Activated CD8-positive, alpha-beta memory T cell treated with anti-CD3 and anti-CD28 coated beads for 48 hours (primary cell): Measurements from ENCODE around the gene DOHH.
"Not testable (repeated sequence)": the region's sequence is repeated elsewhere in the genome, so short reads cannot be mapped to it uniquely, and the experiment has no call there.

Experiments
- DNase-seq, 3 experiments: peaks; one replicate each; pipeline ENCODE4 v3.0.0-alpha.2; 2020; ENCODE audit warnings: low read depth in 2 of 3, low spot score in 2 of 3

The DOHH gene

DNA sequence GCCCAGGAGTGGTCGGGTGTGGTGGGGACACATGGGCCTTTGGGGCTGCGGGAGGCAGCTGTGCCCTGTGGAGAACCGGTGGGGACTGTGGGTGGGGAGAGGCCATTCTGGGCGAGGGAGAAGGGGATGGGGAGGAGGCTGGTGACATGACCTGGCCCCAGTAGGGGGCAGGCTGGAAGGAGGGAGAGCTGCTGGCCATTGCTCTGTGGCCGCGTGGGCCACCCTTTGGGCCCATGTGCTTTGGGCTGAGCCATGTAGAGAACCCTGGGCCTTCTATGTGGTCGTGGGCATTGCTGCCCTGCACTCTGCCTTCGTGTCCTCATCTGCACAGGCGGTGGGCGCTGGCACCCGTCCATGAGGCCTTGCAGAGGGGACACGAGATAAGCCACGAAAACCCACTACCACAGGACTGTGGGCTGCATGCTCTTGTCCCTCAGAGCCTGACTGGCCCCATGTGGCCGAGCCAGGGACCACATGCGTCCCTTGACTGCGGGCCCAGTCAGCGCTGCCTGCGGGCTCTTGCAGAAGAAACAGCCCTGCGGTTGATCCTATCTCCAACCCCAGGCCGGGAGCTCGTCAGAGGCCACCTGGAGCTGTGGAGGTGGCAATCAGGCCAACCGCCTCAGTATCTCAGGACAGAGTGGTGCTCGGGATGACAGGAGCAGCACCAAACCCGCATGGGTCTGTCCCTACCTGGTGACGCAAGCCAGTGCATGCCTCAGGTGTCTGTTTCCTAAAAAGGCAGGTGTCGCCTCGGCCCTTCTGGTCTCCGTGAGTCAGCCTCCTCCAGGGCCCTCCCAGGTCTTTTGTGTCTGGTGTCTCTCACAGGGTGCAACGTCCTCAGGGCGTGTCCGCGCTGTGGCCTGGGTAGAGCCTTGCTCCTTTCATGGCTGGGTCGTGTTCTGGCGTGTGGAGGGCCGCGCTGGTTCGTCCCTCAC, 20.0 kb upstream of the DOHH start:
- DNase-seq = no peak

DNA sequence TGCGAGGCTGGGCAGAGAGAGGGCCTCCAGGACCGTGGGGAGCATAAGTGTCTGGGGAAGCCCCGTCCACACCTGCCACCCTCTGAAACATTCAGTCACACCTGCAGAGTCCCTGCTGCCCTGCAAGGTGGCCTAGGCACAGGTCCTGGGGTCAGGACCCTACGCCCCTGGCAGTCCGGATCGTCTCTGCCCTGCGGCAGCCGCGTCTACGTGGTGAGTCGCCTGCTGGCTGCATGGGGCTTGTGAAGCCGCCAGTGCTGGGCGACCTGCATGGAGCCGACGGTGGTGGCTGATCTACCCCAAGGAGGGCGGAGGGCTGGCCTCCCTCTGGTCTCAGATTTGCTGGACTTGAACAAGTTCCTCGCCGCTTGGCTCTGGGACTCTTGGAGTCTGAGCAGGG, 18.7 kb upstream of the DOHH start:
- DNase-seq = no peak

DNA sequence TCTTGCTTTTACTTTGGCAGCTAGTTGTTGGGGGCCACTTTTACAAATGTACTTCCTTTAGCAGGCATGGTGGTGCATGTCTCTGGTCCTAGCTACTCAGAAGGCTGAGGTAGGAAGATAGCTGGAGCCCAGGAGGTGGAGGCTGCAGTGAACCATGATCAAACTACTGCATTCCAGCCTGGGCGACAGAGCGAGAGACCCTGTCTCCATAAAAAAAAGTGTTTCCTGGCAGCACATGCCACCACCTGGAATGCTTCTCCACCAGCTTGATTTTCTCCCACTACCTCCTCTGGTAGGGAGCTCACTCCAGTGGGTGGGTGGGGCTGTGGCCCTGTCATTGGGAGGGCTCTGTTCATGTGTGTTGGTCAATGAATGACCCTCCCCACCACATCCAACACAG, 18.2 kb upstream of the DOHH start:
- no peak for DNase-seq

DNA sequence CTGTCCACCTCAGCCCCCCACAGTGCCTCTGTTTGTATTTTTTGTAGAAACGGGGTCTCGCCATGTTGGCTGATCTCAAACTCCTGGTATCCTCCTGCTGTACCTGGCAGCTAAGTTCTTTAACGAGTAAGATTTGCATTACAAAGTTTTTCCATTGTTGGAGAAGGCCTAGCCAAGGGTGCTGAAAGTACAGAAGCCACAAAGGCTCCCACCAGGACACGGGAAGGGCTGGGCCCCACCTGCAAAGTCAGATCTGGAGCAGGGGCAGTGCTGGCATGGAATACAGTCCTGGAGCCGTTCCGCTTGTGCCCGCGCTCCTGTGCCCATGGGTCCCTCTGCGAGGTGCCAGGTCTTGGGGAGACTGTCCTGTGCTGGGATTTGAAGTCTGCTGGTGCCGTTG, 17.8 kb upstream of the DOHH start:
- DNase-seq = no peak

DNA sequence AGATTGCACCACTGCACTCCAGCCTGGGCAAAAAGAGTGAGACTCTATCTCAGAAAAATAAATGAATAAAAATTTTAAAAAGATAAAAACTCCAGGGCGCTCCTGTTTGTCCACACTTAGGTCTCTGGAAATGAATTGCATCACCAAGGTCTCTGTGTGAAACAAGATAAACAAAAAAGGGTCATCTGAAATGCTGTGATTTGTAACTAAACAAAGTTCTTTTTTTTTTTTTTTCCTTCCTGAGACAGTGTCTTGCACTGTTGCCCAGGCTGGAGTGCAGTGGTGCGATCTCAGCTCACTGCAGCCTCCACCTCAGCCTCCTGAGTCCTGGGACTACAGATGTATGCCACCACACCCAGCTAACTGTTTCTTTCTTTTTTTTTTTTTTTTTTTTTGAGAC, 17.2 kb upstream of the DOHH start:
- DNase-seq = no peak

DNA sequence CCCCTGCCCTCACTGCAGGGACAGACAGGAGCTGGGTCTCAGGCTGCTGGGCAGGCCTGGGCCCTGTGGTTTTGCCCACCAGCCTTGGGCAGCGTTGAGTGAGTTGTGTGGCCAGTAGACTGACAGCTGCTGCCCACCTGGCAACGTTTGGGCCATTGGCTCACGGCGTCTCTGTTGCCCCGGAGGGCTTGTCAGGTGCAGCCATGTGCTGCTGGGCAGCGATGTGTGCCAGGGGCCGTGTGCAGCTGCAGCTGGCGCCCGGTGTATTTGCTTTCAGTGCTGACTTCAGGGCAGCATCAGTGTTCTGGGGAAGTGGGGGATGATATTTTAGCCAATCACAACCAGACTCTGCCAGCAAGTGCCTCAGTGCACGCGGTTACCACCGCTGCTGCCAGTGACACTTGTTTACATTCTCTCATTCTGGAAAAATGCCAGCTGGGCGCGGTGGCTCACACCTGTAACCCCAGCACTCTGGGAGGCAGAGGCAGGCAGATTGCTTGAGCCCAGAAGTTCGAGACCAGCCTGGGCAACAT, 16.3 kb upstream of the DOHH start:
- DNase-seq = no peak

DNA sequence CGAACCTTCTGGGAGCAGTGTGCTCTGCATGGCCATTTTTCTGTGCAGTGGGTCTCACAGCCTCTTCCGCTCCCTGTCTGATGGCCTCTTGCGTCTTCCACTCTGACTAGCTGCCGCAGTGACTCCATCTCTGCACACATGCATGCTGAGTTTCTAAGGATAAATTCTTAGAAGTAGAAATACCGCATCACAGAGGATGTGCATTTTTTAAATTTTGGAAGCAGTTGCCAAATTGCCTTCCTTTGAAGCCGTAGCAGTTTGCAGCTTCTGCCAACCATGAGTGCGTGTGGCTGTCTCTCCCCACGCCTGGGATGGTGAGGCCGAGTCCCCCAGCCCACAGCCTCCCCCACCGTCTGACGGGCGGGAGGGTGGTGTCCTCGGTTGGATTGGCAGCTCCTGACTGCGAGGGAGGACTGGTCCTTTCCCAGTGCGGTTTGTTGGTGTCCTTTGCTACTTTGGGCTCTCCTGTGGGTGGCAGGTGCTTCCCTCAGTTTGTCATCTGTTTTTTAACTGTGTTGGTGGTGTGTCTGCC, 15.5 kb upstream of the DOHH start:
- no peak for DNase-seq

DNA sequence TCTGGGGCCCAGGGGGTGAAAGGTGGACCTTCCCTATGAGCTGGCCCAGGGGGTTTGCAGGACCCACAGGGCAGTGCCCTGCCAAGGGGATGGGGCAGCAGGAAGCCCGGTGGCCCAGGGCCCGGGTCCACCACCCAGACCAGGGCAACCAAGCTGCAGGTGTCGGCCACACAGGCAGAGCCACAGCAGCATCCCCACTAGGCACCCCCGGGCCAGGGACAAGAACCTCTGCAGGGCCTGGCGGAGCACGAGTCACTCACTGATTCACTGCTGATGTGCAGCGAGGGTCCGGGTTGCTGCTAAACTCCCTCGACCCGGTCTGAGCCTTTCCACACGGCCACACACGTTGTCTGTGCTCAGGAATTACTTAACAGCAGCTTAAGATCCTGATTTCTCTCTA, 14.5 kb upstream of the DOHH start:
- no peak for DNase-seq

DNA sequence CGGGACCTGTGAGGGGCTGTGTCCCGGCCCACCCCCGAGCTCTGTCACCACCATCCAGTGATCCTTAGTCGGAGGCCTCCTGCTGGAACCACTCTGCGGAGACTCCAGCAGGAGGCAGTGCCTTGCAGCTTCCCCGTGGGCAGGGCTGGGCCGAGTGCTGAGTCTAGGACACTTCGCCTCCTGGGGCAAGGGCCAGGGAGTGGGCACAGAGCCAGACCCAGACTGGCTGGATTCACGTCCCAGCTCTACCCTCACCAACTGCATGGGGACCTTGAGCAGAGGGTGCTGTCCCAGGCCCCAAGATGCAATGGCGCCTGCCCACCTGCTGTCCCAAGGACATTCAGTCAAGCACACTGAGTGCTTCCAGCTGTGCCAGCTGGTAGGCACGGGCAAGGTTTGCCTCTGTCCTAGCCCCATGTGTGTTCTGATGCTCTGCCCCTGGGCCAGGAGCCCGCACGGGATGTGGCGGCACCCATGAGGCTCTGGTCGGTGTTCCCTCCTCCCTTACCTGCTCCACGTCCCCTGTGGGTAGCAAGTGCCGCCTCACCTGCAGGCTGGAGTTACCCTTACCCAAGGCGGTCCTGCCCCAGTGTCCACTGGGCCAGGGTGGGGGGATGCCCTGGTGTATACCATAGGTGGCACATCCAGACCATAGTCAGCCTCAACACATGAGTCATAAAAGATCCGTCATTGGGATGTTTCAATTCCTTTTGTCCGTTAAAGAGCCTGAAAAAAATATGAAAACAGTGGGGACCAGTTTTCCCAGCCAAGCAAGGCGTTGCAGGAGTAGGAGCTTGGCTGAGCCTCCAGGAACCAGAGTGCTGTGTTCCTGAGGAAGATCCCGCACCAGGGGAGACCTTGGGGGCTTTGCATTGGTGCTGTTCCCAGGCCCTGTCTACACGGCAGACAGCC, 13.0 kb upstream of the DOHH start:
- no peak for DNase-seq

DNA sequence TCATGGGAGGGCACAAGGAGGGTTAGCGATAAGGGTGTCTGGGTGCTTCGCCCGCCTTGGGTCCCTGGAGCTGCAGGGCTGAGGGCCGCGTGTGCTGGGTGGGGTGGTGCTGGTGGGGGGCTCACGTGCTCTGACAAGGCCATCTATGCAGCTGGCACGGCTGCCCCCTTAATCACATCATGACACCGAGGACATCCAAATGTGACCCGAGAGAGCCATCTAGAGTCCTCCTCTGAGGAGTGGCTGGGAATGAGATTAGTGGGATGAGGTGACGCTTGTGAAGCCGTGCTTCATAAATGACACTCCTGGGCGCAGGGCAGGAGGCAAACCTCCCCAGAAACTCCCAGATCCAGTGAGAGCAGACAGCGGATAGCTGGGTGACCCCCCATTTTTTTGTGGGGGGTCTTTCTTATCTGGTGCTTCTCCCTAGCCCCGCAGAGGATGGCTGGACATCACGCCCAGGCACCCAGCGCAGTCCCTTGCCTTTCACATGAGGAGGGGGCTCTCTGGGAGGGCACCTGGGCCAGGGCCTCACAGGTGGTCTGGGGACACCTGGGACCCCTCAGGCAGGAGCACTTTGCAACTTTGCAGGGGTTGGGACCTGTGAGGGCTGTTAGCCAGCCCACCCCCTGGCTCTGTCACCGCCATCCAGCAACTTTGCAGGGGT, 12.2 kb upstream of the DOHH start:
- no peak for DNase-seq

DNA sequence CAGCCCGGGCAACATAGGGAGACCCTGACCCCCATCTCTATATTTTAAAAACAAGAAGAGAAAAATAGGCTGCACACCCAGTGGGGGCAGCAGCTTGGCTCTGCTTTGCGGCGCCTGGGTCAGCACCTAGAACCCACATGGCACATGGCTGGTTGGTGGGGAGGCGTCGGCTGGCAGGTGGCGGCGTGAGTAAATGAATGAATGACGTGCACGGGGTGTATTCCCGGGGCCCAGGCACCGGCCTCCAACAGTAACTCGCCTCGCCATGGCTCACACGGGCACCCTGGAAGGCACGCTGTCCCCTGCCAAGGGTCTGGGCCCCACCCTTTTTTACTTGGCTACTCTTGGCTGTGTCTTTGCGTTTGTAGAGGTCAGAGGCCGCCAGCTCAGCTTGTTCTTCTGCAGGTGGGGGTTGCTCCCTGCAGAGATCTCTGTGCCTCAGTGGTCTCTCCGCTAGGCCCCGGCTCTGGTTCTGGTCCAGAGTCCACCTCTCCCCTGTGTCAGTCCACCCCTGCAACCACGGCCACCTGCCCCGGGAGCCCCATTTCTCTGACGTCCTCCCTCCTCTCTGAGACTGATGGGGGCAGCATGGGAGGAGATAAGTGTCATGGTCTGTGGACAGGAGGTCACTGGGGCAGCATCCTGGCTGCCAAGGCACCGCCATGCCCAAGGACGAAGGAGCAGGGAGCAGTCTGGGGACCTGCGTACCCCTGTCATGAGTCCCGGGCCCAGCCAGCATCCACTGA, 11.2 kb upstream of the DOHH start:
- no peak for DNase-seq

DNA sequence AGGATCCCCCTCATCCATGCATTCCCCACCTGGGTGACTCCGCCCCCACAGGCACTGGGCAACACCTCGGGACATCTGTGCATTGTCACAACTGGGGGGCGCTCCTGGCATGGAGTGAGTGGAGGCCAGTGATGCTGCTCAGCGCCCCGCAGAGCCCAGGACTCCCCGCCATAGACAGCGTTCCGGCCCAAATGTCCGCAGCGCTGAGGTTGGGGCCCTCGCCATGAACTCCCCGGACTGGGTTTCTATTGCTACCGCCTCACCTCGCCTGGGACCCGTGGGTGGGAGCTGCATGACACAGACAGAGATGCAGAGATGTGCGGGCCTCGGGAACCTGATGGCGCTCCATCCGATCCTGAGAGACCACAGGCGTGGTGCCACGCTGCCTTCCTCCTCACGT, 10.3 kb upstream of the DOHH start:
- DNase-seq = no peak

DNA sequence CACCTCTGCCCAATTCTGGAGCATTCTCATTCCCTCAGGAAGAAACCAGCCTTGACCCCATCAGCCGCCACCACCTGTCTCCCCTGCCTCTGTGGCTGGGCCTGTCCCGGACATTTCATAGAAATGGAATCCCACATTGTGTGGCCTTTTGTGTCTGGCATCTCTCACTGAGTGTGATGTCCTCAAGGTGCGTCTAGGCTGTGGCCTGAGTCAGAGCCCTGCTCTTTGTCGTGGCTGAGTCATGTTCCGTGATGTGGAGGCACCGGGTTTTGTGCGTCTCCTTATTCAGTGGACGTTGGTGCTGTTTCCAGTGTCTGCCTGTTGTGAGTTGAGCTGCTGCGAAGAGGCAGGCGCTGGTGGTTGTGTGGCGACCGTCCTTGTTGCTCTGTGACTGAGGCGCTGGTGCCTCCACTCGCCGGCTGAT, 9.1 kb upstream of the DOHH start:
- no peak for DNase-seq

DNA sequence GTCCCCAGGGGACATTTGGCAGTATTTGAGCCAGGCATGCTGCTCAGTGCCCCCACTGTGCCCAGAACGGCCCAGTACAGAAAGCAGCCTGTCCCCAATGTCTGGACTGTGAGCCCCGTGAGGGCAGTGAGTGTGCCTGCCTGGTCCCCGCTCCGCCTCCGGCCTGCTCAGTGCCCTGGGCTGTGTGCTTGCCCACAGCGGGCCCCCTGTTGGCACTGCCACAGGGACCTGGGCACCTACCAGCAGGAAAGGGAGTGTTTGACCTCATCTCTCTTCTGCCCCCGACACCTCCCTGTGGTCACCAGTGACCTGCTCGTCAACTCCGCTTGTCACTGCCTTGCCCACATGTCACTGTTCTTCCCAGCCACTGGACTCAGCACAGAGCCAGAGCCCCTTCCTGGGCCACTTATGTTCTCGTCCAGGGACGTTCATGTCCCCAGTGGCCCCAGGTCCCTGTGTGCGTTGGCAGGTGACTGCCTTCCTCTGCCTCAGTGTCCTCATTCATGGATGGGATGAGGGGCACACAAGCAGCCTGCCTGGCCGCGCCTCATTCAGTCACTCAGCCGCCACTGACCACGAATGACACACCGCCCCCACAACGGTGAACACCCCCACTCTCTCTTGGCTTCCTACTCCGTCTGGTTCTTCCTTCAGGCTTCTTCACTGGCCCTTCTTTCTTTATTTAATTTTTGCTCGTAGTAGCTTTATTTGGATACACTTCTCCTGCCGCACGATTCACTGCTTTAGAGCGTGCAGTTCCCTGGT, 8.5 kb upstream of the DOHH start:
- no peak for DNase-seq

DNA sequence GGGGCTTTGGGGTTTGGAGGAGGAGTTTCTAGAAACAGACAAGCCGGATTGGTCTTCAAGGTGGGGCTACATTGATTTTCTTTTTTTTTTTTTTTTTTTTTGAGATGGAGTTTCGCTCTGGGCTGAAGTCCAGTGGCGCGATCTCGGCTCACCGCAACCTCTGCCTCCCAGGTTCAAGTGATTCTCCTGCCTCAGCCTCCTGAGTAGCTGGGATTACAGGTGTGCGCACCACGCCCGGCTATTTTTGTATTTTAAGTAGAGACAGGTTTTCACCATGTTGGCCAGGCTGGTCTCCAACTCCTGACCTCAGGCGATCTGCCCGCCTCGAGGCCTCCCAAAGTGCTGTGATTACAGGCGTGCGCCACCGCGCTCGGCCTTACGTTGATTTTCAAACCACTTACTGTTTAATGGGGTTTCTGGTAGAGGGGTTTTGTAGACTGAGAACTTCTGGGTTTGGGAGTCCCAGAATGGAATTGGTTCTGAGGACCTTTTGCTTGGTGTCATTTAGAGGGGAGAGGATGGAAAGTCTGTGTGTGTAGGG, 7.7 kb upstream of the DOHH start:
- DNase-seq = not testable (repeated sequence)

DNA sequence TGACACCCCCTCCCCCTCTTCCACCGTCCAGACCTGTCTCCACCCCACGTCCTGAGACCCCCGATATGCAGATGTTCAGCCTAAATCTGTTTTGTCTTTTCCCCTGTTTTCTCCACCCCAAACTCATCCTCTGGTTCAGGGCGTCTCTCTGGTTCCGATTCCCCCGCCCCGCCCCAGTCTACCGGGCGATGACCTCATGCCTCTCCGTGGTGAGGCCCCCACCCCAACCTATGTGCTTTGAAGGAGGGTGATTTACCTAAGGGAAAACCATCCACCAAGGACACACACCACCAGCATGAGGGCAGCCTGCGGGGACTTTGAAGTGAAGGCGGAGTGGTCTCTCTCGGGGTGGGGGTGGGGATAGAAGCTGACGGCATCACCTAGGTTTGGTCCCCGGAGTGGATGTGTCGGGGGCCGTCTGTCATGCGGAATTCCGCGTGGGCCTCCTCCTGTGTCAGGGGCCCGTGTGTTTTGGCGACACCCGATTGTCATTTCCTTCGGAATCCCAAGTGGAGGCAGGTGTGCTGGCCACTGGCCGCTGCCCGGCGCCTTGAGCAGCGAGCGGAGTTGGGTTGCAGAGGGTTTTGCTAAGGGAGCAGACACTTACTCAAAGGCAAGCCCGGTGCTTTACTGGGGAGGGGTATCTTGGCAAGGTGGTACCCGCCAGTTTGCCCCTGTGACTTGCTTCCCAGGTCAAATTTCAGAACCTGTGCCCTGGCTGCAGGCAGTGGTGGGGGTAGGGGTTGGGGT, 7.1 kb upstream of the DOHH start:
- no peak for DNase-seq

DNA sequence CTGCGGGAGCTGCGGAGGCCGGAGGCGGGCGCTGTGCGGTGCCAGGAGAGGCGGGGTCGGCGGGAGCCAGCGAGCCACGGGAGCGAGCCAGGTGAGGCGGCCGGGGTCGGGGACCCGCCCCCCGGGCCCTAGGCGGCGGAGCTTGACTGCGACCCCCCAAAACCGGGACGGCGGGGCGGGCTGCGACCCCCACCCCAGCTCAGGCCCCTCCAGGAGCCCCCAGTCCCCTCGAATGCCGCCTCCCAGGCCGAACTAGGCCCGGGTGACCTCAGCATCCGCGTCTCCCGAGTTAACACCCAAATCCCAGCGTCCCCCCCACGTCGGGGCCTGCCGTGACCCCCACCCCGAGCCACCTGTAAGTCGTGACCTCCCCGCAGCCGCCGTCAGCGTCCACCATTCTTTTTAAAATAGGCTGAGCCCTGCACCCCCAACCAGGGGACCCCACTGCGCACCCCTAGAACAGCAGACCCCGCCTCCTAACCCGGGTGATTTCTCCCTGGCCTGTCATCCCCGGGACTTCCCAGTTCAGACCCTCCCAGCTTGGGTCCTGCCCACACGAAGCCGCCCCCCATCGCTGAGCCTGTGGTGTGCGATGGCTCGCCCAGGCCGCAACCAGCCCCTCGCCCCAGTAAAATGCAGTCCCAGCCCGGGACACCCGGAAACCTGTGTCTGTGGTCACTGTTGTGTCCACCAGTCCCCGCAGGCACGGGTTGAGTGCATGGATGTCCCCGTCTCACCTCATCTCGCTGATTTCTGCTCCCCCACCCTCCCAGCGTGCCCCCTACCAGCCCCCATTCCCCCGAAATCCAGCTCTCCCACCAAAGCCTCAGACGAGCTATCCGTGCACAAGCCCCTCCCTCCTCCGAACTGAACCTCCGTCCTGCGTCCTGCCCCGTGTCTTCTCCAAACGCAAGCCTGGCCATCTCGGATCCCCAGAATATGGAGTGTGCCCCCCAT, 6.2 kb upstream of the DOHH start:
- DNase-seq = no peak
